ENCODE results near the gene CCDC85B. TPM values are rescaled to one million over a fixed set of nuclear protein-coding genes. Genes with fewer than 3 reads are reported as not detected.

Gene CCDC85B
- total and polyA plus RNA-seq, 2 of the 13 experiments (the other 11 are each of a cell fraction or from before 2014, with no cell fraction given) = 8.2 to 19.5 TPM

DNA sequence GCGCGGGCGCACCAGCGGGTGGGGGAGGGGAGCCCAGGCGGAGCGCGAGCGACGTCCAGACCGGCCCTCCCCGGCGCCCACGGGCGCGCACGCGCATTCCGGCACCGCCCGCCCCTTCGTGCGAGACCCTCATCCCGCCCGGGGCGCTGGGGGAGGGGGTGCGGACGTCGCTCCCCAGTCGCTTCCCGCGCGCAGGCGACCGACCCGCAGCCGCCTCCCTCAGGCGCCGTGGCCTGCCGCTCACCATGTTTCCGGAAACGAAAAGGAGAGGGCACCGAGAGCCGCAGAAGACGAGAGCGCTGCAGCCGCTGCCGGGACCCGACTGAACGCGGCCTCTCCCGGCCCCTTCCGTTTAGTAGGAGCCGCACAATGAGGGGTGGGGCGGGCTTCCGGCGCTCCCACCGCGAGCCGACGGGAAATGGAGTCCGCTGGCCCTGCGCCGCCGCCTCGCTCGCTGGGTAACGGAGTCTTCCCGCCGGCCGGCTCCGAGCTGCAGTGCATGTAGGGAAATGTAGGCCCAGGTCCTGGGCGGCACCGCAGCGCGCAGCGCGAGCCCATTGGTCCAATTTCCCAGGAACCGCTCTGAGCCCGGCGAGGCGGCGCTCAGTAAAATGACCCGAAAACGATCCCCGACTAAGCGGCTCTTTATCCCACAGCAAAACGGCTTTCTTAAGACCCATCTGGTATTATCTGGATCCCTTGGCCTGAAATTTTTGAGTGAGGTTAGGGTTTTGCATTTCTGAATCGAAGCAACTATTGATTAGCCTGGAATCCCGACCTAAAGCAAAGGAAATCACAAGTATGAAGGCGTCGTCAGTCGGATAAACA lies 32.4 kb upstream of the CCDC85B start, which contains the start of gene CFL1 (continued):
- TF ChIP-seq THYN1 (CRISPR knock-in tag; IDR thresholded peaks at IDR 0.05; ENCODE audit: borderline replicate concordance, low read depth) = 0 out of 2 replicates have a peak, but pooled peaks have one; percentile 81
- peak; percentile 86 for TF ChIP-seq ERF (CRISPR knock-in tag; IDR thresholded peaks at IDR 0.05)
- peak; percentile 96; the same call in 1 of the 2 replicates for TF ChIP-seq ZNF567 (CRISPR knock-in tag; IDR thresholded peaks at IDR 0.05; ENCODE audit: borderline replicate concordance)
- TF ChIP-seq PTBP1 (IDR thresholded peaks at IDR 0.05; ENCODE audit: low read depth, low read length, poor library complexity, severe bottlenecking) = no peak
- TF ChIP-seq, protein P1, sequence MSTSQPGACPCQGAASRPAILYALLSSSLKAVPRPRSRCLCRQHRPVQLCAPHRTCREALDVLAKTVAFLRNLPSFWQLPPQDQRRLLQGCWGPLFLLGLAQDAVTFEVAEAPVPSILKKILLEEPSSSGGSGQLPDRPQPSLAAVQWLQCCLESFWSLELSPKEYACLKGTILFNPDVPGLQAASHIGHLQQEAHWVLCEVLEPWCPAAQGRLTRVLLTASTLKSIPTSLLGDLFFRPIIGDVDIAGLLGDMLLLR (CRISPR knock-in tag; IDR thresholded peaks at IDR 0.05) = peak; percentile 91
- no peak for TF ChIP-seq ZSCAN12 (CRISPR knock-in tag; IDR thresholded peaks at IDR 0.05)
- no peak for TF ChIP-seq FUBP1 (CRISPR knock-in tag; IDR thresholded peaks at IDR 0.05; ENCODE audit: borderline replicate concordance)
- TF ChIP-seq, protein P2, sequence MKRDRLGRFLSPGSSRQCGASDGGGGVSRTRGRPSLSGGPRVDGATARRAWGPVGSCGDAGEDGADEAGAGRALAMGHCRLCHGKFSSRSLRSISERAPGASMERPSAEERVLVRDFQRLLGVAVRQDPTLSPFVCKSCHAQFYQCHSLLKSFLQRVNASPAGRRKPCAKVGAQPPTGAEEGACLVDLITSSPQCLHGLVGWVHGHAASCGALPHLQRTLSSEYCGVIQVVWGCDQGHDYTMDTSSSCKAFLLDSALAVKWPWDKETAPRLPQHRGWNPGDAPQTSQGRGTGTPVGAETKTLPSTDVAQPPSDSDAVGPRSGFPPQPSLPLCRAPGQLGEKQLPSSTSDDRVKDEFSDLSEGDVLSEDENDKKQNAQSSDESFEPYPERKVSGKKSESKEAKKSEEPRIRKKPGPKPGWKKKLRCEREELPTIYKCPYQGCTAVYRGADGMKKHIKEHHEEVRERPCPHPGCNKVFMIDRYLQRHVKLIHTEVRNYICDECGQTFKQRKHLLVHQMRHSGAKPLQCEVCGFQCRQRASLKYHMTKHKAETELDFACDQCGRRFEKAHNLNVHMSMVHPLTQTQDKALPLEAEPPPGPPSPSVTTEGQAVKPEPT (CRISPR knock-in tag; IDR thresholded peaks at IDR 0.05; ENCODE audit: low read depth) = 0 out of 2 replicates have a peak, but pooled peaks have one; percentile 45
- no peak for TF ChIP-seq ZNF251 (CRISPR knock-in tag; IDR thresholded peaks at IDR 0.05)
- no peak for TF ChIP-seq ZNF326 (CRISPR knock-in tag; IDR thresholded peaks at IDR 0.05; ENCODE audit: borderline replicate concordance)
- TF ChIP-seq NPAS2 (CRISPR knock-in tag; IDR thresholded peaks at IDR 0.05; ENCODE audit: borderline replicate concordance) = no peak
- TF ChIP-seq, protein P3, sequence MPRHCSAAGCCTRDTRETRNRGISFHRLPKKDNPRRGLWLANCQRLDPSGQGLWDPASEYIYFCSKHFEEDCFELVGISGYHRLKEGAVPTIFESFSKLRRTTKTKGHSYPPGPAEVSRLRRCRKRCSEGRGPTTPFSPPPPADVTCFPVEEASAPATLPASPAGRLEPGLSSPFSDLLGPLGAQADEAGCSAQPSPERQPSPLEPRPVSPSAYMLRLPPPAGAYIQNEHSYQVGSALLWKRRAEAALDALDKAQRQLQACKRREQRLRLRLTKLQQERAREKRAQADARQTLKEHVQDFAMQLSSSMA (CRISPR knock-in tag; IDR thresholded peaks at IDR 0.05) = no peak
- TF ChIP-seq MYNN (CRISPR knock-in tag; IDR thresholded peaks at IDR 0.05; ENCODE audit: low read depth) = no peak
- TF ChIP-seq RFXAP (CRISPR knock-in tag; IDR thresholded peaks at IDR 0.05; ENCODE audit: borderline replicate concordance) = no peak; the same call in 1 of the 2 replicates
- TF ChIP-seq MTF1 (CRISPR knock-in tag; IDR thresholded peaks at IDR 0.05) = no peak
- TF ChIP-seq HOXA9 (CRISPR knock-in tag; IDR thresholded peaks at IDR 0.05; ENCODE audit: borderline replicate concordance) = peak; percentile 79; the same call in 1 of the 2 replicates
- TF ChIP-seq GATAD1 (CRISPR knock-in tag; IDR thresholded peaks at IDR 0.05) = peak; percentile 86
- no peak for TF ChIP-seq ZNF446 (CRISPR knock-in tag; IDR thresholded peaks at IDR 0.05)
- TF ChIP-seq NFIC (IDR thresholded peaks at IDR 0.05; ENCODE audit: low read length) = no peak
- TF ChIP-seq TCF12 (IDR thresholded peaks at IDR 0.05) = no peak
- TF ChIP-seq TCF12 (CRISPR knock-in tag; IDR thresholded peaks at IDR 0.05) = peak; percentile 94
- peak; percentile 73 for TF ChIP-seq ATF7-NPFF (CRISPR knock-in tag; IDR thresholded peaks at IDR 0.05; ENCODE audit: low read depth)
- TF ChIP-seq CCDC6 (CRISPR knock-in tag; IDR thresholded peaks at IDR 0.05) = peak; percentile 94
- no peak for TF ChIP-seq REXO4 (CRISPR knock-in tag; IDR thresholded peaks at IDR 0.05; ENCODE audit: borderline replicate concordance)
- TF ChIP-seq ATF7 (IDR thresholded peaks at IDR 0.05) = no peak
- TF ChIP-seq ATF7 (CRISPR knock-in tag; IDR thresholded peaks at IDR 0.05) = no peak

Measured in HepG2 (cell line).